ENCODE measurements around the gene TPR.

Gene TPR

GRCh38 chr1:186275822-186276221, 99.2 kb downstream of the TPR start:
- Histone ChIP-seq H3K4me3 (ENCODE audit: low read length) (no peak overlapping the region), H3K4me1 (ENCODE audit: control insufficient read depth, low read depth, low read length) (no peaks in the 10 kb centered on the region), H3K36me3 (ENCODE audit: control insufficient read depth, low read depth, low read length) (no peaks in the 10 kb centered on the region), H3K9ac (ENCODE audit: low read length) (no peak overlapping the region), H3K27ac (ENCODE audit: low read length) (no peak overlapping the region), H3K27me3 (ENCODE audit: control insufficient read depth, insufficient read depth, low read length) (no peaks in the 10 kb centered on the region), H3K9me3 (ENCODE audit: control insufficient read depth, low read depth, low read length) (no peaks in the 10 kb centered on the region)

GRCh38 chr1:186272486-186272885, 102.6 kb downstream of the TPR start:
- H3K27me3 ChIP-seq (ENCODE audit: control insufficient read depth, insufficient read depth, low read length) = no peaks in the 10 kb centered on the region
- H3K4me1 ChIP-seq (ENCODE audit: control insufficient read depth, low read depth, low read length) = no peaks in the 10 kb centered on the region
- no peak overlapping the region for H3K9ac ChIP-seq (ENCODE audit: low read length)
- no peaks in the 10 kb centered on the region for H3K36me3 ChIP-seq (ENCODE audit: control insufficient read depth, low read depth, low read length)
- H3K9me3 ChIP-seq (ENCODE audit: control insufficient read depth, low read depth, low read length) = no peaks in the 10 kb centered on the region
- no peak overlapping the region for H3K4me3 ChIP-seq (ENCODE audit: low read length)
- H3K27ac ChIP-seq (ENCODE audit: low read length) = no peak overlapping the region

DNA sequence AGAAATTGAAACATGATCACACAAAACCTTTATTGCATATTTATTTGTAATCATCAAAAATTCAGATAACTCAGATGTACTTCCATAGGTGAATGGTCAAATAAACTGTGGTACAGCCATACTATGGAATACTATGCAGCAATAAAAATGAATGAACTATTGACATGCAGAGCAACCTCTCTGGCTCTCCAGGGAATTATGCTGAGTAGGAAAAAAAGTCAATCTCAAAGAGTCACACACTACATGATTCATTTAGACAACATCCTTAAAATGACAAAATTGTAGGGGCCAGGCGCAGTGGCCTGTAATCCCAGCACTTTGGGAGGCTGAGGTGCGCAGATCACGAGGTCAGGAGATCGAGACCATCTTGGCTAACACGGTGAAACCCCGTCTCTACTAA, 104.0 kb downstream of the TPR start:
- Histone ChIP-seq H3K4me1 (ENCODE audit: control insufficient read depth, low read depth, low read length) (no peaks in the 10 kb centered on the region), H3K27me3 (ENCODE audit: control insufficient read depth, insufficient read depth, low read length) (no peaks in the 10 kb centered on the region), H3K9me3 (ENCODE audit: control insufficient read depth, low read depth, low read length) (no peaks in the 10 kb centered on the region), H3K27ac (ENCODE audit: low read length) (no peak overlapping the region), H3K9ac (ENCODE audit: low read length) (no peak overlapping the region), H3K4me3 (ENCODE audit: low read length) (no peak overlapping the region), H3K36me3 (ENCODE audit: control insufficient read depth, low read depth, low read length) (no peaks in the 10 kb centered on the region)

Data from iPS-18a (cell line).